Anterior cingulate cortex (tissue), 58 donors: ENCODE data around the gene BPIFB2.

Experiments
- DNase-seq, 58 donors: peaks; one replicate each; lab custom pipeline; 2025; lab: John Stamatoyannopoulos, UW

BPIFB2 gene

GRCh38 chr20:33062825-33063149 is 55.3 kb downstream of the BPIFB2 start:
- no peak for DNase-seq

- no peak for DNase-seq
Measured at GRCh38 chr20:33063271-33063670, 55.8 kb downstream of the BPIFB2 start.

GRCh38 chr20:33064572-33065287 is 57.2 kb downstream of the BPIFB2 start:
- DNase-seq = no peak

GRCh38 chr20:33065785-33066184 is 58.3 kb downstream of the BPIFB2 start:
- no peak for DNase-seq

- no peak for DNase-seq
Measured at GRCh38 chr20:33067806-33068205, 60.3 kb downstream of the BPIFB2 start.

GRCh38 chr20:33068251-33068939 is 60.9 kb downstream of the BPIFB2 start:
- no peak for DNase-seq

GRCh38 chr20:33069673-33070072 is 62.2 kb downstream of the BPIFB2 start:
- no peak for DNase-seq

- DNase-seq = no peak
Measured at GRCh38 chr20:33070111-33071053, 62.9 kb downstream of the BPIFB2 start.

- no peak for DNase-seq
Measured at GRCh38 chr20:33071198-33071597, 63.7 kb downstream of the BPIFB2 start.

- DNase-seq = no peak
Measured at GRCh38 chr20:33072362-33072761, 64.9 kb downstream of the BPIFB2 start.

GRCh38 chr20:33072813-33073212 is 65.3 kb downstream of the BPIFB2 start:
- DNase-seq = no peak
